HCT116 (cell line): ENCODE results near the gene TECPR1. TPM values are rescaled to one million over a fixed set of nuclear protein-coding genes. Genes with fewer than 3 reads are reported as not detected.

Experiments used
- ATAC-seq: fragments of 200-7000 bp; cut with Tn5 transposase; 2 replicates; pipeline ENCODE4 v1.9.1; 2020; ENCODE audit warnings: mild to moderate bottlenecking, moderate library complexity
- BruUV-seq: library from RNA; stranded (reverse); fragments of 400-500 nt; replicated peaks from 2 replicates; lab custom pipeline; 2021; lab: Mats Ljungman, UMichigan
- CTCF ChIA-PET: fragments of 300-600 bp; sonication (Branson Sonifier 250); formaldehyde crosslinking; loops from one replicate; lab custom pipeline; 2021; ENCODE audit warnings: antibody characterized with exemption; lab: Charles Lee
- POLR2A ChIA-PET: fragments of 300-600, 350-600 bp; sonication (Branson Sonifier 250); formaldehyde crosslinking; loops from one replicate; lab custom pipeline; 2021; ENCODE audit warnings: antibody characterized with exemption; lab: Charles Lee
- RAD21 ChIA-PET, 2 experiments: fragments of 300-600 bp; sonication (Branson Sonifier 250); formaldehyde crosslinking; loops; one replicate each; lab custom pipeline; 2023; ENCODE audit warnings: low total read pairs in 2 of 2; ENCODE audit not compliant: uncharacterized antibody in 2 of 2, unreplicated experiment in 2 of 2, low non-redundant PET in 1 of 2; lab: Charles Lee
- DNase-seq: peaks from one replicate; pipeline ENCODE4 v3.0.0-alpha.2; 2010; ENCODE audit warnings: low read depth, low spot score
- H2AFZ ChIP-seq: fragments of 200-600 bp; shearing (Covaris generic), sonication (generic); 2 replicates; pipeline ENCODE4 v1.6.1; 2017; ENCODE audit warnings: low read depth, mixed run types, mixed read lengths, antibody characterized with exemption, low read length; ENCODE audit not compliant: poor library complexity, severe bottlenecking
- H3K27ac ChIP-seq: 2 replicates; pipeline ENCODE4 v1.5.1; 2012; ENCODE audit warnings: low read depth, low read length
- H3K27me3 ChIP-seq: fragments of 200-600 bp; sonication (generic); 2 replicates; pipeline ENCODE4 v1.6.1; 2016; ENCODE audit warnings: mixed run types, low read length, mixed read lengths; ENCODE audit not compliant: insufficient read depth
- H3K36me3 ChIP-seq, 2 experiments: fragments of 200-500 bp in 1 of 2; fragments of 200-600 bp in 1 of 2; sonication (Bioruptor generic) in 1 of 2; sonication (generic) in 1 of 2; 2 replicates each; pipeline versions ENCODE4 v1.5.1 to v1.6.1; 2014 to 2016; ENCODE audit warnings: low read length in 2 of 2, inconsistent platforms in 1 of 2, mixed read lengths in 1 of 2, mixed run types in 1 of 2; ENCODE audit not compliant: insufficient read depth in 2 of 2, control insufficient read depth in 1 of 2
- H3K4me1 ChIP-seq, 2 experiments: fragments of 200-600 bp in 1 of 2; sonication (generic) in 1 of 2; 2 replicates each; pipeline versions ENCODE4 v1.5.1 to v1.6.1; 2012 to 2017; ENCODE audit warnings: low read length in 2 of 2, inconsistent platforms in 1 of 2, mild to moderate bottlenecking in 1 of 2, mixed read lengths in 1 of 2, mixed run types in 1 of 2, moderate library complexity in 1 of 2; ENCODE audit not compliant: insufficient read depth in 2 of 2, control insufficient read depth in 1 of 2
- H3K4me2 ChIP-seq: fragments of 200-600 bp; sonication (generic); 2 replicates; pipeline ENCODE4 v1.6.1; 2017; ENCODE audit warnings: mixed run types, low read length, mixed read lengths
- H3K4me3 ChIP-seq, 2 experiments: fragments of 200-600 bp in 1 of 2; sonication (generic) in 1 of 2; replicated peaks in 1 of 2; 2 replicates each; pipeline ENCODE4 v1.5.1; 2011 to 2016; ENCODE audit warnings: low read length in 2 of 2, control low read depth in 1 of 2, low read depth in 1 of 2, mild to moderate bottlenecking in 1 of 2, mixed read lengths in 1 of 2, mixed run types in 1 of 2
- H3K79me2 ChIP-seq: fragments of 200-600 bp; sonication (generic); 2 replicates; pipeline ENCODE4 v1.6.1; 2017; ENCODE audit warnings: mild to moderate bottlenecking, mixed run types, low read length, moderate library complexity, mixed read lengths; ENCODE audit not compliant: insufficient read depth
- H3K9ac ChIP-seq: fragments of 200-600 bp; sonication (generic); 2 replicates; pipeline ENCODE4 v1.6.1; 2016; ENCODE audit warnings: low read length, mixed read lengths
- H3K9me2 ChIP-seq: fragments of 200-600 bp; sonication (generic), shearing (Covaris generic); 2 replicates; pipeline ENCODE4 v1.6.1; 2017; ENCODE audit warnings: mixed run types, mild to moderate bottlenecking, moderate library complexity; ENCODE audit not compliant: insufficient read depth
- H3K9me3 ChIP-seq, 2 experiments: fragments of 200-500 bp in 1 of 2; fragments of 200-600 bp in 1 of 2; sonication (Bioruptor generic) in 1 of 2; sonication (generic) in 1 of 2; 2 replicates each; pipeline ENCODE4 v1.6.1; 2014 to 2017; ENCODE audit warnings: low read length in 2 of 2, mixed read lengths in 2 of 2, inconsistent platforms in 1 of 2, low read depth in 1 of 2, mild to moderate bottlenecking in 1 of 2, mixed run types in 1 of 2, moderate library complexity in 1 of 2; ENCODE audit not compliant: control insufficient read depth in 1 of 2, insufficient read depth in 1 of 2
- H4K20me1 ChIP-seq: fragments of 200-600 bp; sonication (generic), shearing (Covaris generic); 2 replicates; pipeline ENCODE4 v1.6.1; 2017; ENCODE audit warnings: mixed run types, mild to moderate bottlenecking, moderate library complexity; ENCODE audit not compliant: insufficient read depth
- ATF3 ChIP-seq: IDR thresholded peaks from 2 replicates; pipeline ENCODE4 v1.6.1; 2012
- CBX3 ChIP-seq: IDR thresholded peaks from 2 replicates; pipeline ENCODE4 v1.6.1; 2012; ENCODE audit warnings: low read depth
- CEBPB ChIP-seq: IDR thresholded peaks from 2 replicates; pipeline ENCODE4 v1.6.1; 2012; ENCODE audit warnings: low read depth
- CTCF ChIP-seq, 3 experiments: fragments of 200-600 bp in 1 of 3; sonication (generic) in 1 of 3; IDR thresholded peaks in 2 of 3; conservative IDR thresholded peaks in 1 of 3; 2 replicates each; pipeline ENCODE4 v1.5.1; 2012 to 2017; ENCODE audit warnings: low read depth in 2 of 3, low read length in 2 of 3, antibody characterized with exemption in 1 of 3, borderline replicate concordance in 1 of 3, control low read depth in 1 of 3, mild to moderate bottlenecking in 1 of 3, mixed read lengths in 1 of 3, mixed run types in 1 of 3, moderate library complexity in 1 of 3; ENCODE audit not compliant: insufficient read depth in 1 of 3
- EZH2 ChIP-seq: fragments of 200-600 bp; sonication (generic); IDR thresholded peaks from 2 replicates; pipeline ENCODE4 v1.6.1; 2017; ENCODE audit warnings: antibody characterized with exemption, mixed run types
- EZH2phosphoT487 ChIP-seq: fragments of 200-600 bp; IDR thresholded peaks from 2 replicates; pipeline ENCODE4 v1.6.1; 2018; ENCODE audit warnings: antibody characterized with exemption, borderline replicate concordance
- FOSL1 ChIP-seq: IDR thresholded peaks from 2 replicates; pipeline ENCODE4 v1.6.1; 2012; ENCODE audit warnings: low read depth
- JUND ChIP-seq: IDR thresholded peaks from 2 replicates; pipeline ENCODE4 v1.6.1; 2012
- MAX ChIP-seq: IDR thresholded peaks from 2 replicates; pipeline ENCODE4 v1.6.1; 2012
- RAD21 ChIP-seq: IDR thresholded peaks from 2 replicates; pipeline ENCODE4 v1.6.1; 2012; ENCODE audit warnings: low read depth, mild to moderate bottlenecking
- SIN3A ChIP-seq: IDR thresholded peaks from 2 replicates; pipeline ENCODE4 v1.6.1; 2012; ENCODE audit warnings: low read depth
- SRF ChIP-seq: IDR thresholded peaks from 2 replicates; pipeline ENCODE4 v1.6.1; 2012; ENCODE audit warnings: low read depth
- TCF7L2 ChIP-seq: IDR thresholded peaks from 2 replicates; pipeline ENCODE4 v1.7.0; 2011; ENCODE audit warnings: borderline replicate concordance, inconsistent platforms; ENCODE audit not compliant: insufficient read depth, insufficient read length; ENCODE audit errors: extremely low read depth
- YY1 ChIP-seq: IDR thresholded peaks from 2 replicates; pipeline ENCODE4 v1.6.1; 2011; ENCODE audit warnings: low read length, low read depth, moderate library complexity, mild to moderate bottlenecking; ENCODE audit not compliant: insufficient replicate concordance; ENCODE audit errors: extremely low read depth
- ZFX ChIP-seq: fragments of 450-650 bp; IDR thresholded peaks from 2 replicates; pipeline ENCODE4 v1.6.1; 2017
- ZNF274 ChIP-seq: fragments of 200-500 bp; sonication (Bioruptor generic); IDR thresholded peaks from 2 replicates; pipeline ENCODE4 v1.6.1; 2014; ENCODE audit warnings: mild to moderate bottlenecking, low read depth, low read length, inconsistent platforms
- intact Hi-C: fragments of 100-400 bp; cut with micrococcal nuclease; formaldehyde crosslinking; loops from 2 replicates; pipeline ENCODE4 v1.10.0; 2022
- total RNA-seq: library from RNA; stranded (reverse); gene quantifications from one replicate; pipeline ENCODE4 v1.2.1, GENCODE V29; 2021; ENCODE audit not compliant: unreplicated experiment

Gene TECPR1
- total RNA-seq, 1 experiment from 2014 or later, result 19.9 TPM

GRCh38 chr7:98217623-98218582 is 34.1 kb downstream of the TECPR1 start:
- BruUV-seq, result no TSS peak
- H3K9ac ChIP-seq, result no peak overlapping the region
- no peaks in the 10 kb centered on the region for H3K79me2 ChIP-seq
- H3K4me1 ChIP-seq, result no peaks in the 10 kb centered on the region
- ChIA-PET RAD21 (no interaction called here), CTCF (no interaction called here), POLR2A (no interaction called here)
- H4K20me1 ChIP-seq, result no peaks in the 10 kb centered on the region
- no peaks in the 10 kb centered on the region for H3K9me3 ChIP-seq
- H3K4me2 ChIP-seq, result no peak overlapping the region
- H3K9me2 ChIP-seq, result no peaks in the 10 kb centered on the region
- no peak for TF ChIP-seq EZH2
- TF ChIP-seq ZFX, result no peak
- TF ChIP-seq CEBPB, result no peak
- TF ChIP-seq RAD21, result no peak
- TF ChIP-seq ZNF274, result no peak
- TF ChIP-seq MAX, result no peak
- TF ChIP-seq, all 23 proteins: peak for 0
- Histone ChIP-seq H3K27ac (no peak overlapping the region), H2AFZ (no peak overlapping the region), H3K36me3 (no peaks in the 10 kb centered on the region), H3K4me3 (no peak overlapping the region), H3K27me3 (no peaks in the 10 kb centered on the region)
- ATAC-seq, result no peak
- no peak for DNase-seq
- intact Hi-C loops, result no loop called here

GRCh38 chr7:98216941-98217622 is 35.0 kb downstream of the TECPR1 start:
- BruUV-seq, result no TSS peak
- no peak for ATAC-seq
- H3K9ac ChIP-seq, result no peak overlapping the region
- DNase-seq, result no peak
- no peaks in the 10 kb centered on the region for H4K20me1 ChIP-seq
- H3K4me2 ChIP-seq, result no peak overlapping the region
- CTCF ChIA-PET, result no interaction called here
- no peak overlapping the region for H3K27ac ChIP-seq
- intact Hi-C loops, result no loop called here
- H3K4me3 ChIP-seq, result no peak overlapping the region
- H2AFZ ChIP-seq, result no peak overlapping the region
- no peaks in the 10 kb centered on the region for H3K9me2 ChIP-seq
- no peaks in the 10 kb centered on the region for H3K79me2 ChIP-seq
- H3K9me3 ChIP-seq, result no peaks in the 10 kb centered on the region
- H3K27me3 ChIP-seq, result no peaks in the 10 kb centered on the region
- RAD21 ChIA-PET, result no interaction called here
- H3K4me1 ChIP-seq, result 0 out of 4 replicates have a peak, but pooled peaks cover 0 to under 1% of the 10 kb centered on the region in 2 experiments
- H3K36me3 ChIP-seq, result no peaks in the 10 kb centered on the region
- POLR2A ChIA-PET, result no interaction called here
- no peak for TF ChIP-seq TCF7L2
- TF ChIP-seq CEBPB, result no peak
- TF ChIP-seq SIN3A, result no peak
- no peak for TF ChIP-seq ZFX
- no peak for TF ChIP-seq CBX3
- no peak for TF ChIP-seq CTCF (IDR thresholded peaks at IDR 0.05 in 2 of 3, conservative IDR thresholded peaks at IDR 0.05 in 1 of 3; ENCODE audit: borderline replicate concordance in 1 of 3, insufficient read depth in 1 of 3, low read depth in 2 of 3, low read length in 2 of 3)
- TF ChIP-seq ATF3, result no peak
- TF ChIP-seq EZH2phosphoT487, result no peak
- TF ChIP-seq YY1, result no peak
- no peak for TF ChIP-seq EZH2
- TF ChIP-seq MAX, result no peak
- no peak for TF ChIP-seq RAD21
- no peak for TF ChIP-seq JUND
- TF ChIP-seq SRF, result no peak
- no peak for TF ChIP-seq FOSL1
- TF ChIP-seq ZNF274, result no peak
